CD4-positive, alpha-beta T cell treated with Interleukin-6 at 100 ng/mL for 8 hours (primary cell): ENCODE data around the gene ERFE.

Experiments
- DNase-seq: peaks from one replicate; pipeline ENCODE4 v3.0.0-alpha.2; 2020; ENCODE audit warnings: mixed read lengths, low spot score

The ERFE gene

DNA sequence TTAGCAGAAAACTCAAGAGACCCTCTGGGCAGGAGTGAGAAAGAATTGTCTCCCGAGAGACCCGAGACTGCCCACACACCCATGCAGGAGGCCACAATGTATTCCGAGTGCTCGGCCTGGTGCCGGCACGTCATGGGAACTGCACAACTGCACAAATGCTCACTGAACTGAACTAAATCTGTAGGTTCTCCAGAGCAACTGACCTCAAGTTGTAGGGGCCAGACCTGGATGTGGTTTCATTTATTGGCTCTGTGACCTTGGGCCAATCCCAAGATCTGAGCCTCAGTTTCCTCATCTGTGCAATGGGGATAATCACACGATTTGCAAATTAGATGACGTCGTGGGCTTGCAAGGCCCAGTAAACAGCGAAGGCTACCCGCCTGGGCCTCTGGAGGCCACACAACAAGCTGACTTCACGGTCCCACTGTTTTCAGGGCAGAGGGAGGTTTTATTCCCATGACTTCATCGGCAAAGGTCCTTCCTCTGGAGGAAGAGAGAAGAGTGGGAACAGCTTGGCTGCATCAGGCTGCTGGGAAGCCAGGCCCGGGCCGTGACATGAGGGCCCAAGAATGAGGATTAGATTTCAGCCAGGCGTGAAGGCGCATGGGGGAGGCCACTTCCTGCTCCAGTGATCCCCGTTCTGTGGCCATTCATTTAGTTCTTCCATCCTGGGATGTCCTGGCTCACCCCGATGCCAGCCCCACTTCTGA lies 3.6 kb upstream of the ERFE start:
- no peak for DNase-seq

DNA sequence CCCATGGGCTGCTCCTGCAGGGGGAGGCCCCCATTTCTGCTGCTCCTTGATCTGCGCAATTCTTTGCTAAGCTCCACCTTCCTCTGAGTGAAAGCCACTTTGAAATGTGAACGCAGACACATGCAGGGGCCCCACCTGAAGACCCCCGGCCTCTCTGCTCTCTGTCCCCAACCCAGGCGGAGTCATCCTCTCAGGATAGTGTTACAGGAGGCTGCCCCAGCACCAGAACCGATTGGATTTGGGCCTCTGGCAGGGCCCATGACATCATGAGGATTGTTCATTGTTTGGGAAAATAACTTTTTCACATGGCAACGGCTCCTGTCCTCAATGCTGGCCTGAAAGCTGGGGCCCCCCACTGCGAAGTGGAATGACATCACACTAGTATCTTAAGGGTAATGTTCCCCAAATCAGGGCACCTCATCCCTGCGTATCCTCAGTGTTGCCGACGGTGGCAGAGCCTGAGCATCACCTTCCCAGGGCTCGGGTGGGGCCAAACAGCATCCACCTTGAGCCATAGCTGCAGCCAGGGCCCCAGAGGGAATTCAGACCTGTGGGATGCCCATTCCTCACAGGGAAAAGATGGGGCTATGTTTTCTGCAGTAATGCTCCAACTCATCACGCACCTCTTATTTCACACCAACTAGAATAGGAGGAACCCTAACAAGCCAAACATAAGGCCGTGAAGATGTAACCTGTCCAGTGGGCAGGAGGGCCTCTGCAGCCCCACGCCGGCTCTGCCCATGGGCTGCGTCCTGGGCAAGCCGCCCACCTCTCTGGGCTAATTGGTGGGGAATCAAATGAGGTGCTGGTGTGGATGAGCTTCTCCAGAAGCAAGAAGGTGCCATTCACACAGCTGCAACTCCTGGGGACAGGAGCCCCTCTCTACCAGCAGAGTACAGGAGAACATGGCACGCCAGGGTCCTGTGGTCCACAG lies 2.7 kb upstream of the ERFE start:
- no peak for DNase-seq

DNA sequence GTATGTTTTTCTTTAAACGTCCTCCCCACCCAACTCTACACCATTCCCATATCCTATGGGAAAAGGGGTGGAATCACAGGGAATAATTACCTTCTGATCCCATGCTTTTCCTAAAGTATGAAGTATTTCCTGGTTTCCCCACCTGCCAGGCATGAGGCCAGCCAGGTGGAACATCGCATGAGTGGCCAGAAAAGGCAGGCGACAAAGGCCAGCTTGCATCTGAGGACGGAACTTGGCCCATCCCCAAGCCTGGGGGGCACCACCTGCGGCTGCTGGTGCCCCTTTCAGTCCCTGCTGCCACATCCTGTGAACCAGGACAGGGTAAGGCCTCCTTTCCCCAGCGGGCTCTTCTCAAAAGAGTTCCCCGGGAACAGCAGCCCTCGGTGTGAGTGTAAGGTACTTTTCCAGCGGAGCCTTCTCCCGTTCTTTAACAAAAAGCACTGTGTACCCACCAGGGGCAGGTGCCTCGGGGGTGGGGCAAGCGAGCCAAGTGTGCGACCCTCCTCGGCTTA lies 1.2 kb upstream of the ERFE start:
- no peak for DNase-seq

DNA sequence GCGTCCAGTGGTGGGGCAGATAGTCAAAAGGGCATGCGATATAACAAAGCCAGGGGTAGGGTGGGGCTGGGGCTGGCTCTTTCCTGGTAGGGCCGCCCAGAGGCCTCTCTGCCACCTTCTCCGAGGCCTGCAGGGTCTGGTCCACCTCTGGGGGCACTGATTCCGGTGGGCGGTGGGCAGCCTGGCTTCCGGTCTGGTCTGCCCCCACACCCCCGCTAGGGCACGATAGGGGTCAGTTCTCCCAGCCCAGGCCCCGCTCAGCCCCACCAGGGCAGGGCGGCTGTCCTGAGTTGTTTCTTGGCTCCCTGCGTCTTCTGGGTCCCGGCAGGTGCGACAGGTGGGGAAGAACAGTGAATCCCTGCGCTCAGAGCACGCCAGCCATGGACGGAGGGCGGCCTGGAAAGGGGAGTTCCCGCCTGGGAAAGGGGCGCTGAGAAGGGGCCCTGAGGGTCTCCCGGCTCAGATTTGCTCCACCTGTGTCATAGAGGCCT lies 707 bp upstream of the ERFE start:
- DNase-seq = no peak

DNA sequence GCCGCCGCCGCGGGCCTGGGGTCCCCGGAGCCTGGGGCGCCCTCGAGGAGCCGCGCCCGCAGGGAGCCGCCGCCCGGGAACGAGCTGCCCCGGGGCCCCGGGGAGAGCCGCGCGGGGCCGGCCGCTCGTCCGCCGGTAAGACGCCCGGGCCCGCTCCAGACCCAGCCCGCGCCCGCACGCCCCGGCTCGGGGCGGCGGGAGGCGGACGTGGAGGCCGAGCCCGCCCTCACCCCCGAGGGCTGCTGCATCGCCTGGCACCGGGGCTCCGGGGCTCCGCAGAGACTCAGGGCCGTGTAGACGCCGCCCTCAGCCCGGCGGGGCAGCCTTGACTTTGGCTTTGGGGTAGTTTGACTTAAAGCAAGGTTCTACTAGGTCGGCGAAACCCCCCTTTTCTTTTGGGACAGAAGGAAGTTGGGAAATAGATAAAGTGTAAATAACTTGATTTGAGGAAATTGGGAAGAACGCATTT lies 335 bp downstream of the ERFE start:
- no peak for DNase-seq

DNA sequence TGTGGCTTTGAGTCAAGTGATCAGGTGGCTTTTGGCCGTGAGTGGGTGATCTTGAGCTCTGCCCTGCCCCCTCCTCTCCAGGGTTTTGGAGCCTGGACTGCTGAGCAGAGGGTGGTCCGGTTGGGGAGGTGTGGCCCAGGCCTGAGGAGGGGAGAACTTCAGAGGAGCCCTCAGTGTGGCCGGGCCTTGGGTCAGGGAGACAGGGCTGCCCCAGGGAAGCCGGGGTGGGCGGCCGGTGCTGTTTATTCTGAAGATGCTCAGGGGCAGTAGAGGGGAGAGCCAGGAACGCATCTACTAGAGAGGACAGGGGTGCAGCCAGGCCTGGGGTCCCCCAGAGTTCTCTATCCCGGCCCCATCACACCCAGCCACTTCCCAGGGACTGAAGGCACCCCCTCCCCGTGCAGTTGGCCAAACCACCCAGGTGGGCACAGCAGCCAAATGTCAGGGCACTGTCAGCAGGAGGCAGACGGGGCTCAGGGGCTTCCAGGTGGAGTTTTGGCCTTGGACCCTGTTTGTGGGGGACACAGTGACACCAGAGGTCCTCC lies 963 bp downstream of the ERFE start:
- DNase-seq = no peak

DNA sequence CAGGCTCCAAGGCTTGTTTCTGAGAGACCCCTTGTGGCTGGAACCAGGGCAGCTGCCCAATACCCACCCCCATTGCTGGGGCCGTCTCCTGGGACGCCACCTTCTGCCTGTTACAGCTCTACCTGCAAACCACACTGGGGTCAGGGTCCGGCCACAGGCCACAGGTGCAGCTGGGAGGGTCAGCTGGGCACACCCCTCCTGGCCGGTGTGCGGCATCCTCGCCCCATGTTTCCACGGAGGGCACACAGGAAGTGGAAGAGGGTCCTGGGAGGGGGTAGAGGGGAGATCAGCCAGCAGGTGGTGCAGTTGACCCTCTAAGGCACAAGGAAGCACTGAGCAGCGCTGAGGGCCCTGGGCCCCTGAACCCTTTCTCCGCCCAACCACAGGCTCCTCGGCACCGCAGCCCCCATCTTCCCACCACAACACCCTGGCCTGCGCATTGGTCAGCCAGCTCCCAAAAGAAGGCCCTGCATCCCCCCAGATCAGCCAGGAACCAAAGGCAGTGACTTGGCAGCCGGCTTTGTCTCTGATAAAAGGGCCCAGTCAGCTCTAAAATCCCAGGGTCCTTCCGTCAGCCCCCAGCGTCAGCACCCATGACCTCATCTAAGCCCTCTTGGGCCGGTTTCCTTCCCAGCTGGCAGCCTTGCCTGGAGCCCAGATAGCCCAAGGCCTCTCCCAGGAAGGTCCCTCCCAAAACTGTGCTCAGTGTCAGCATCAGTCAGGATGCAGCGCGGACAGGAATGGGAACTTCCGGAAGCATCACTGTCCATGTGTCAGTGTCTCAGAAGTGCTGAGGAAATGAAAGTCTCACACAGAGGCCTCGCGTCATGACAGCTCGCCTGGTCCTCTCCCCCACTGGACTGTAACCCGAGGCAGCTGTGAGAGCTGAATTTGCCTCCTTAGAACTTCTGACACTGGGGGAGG lies 1.7 kb downstream of the ERFE start:
- DNase-seq = no peak

DNA sequence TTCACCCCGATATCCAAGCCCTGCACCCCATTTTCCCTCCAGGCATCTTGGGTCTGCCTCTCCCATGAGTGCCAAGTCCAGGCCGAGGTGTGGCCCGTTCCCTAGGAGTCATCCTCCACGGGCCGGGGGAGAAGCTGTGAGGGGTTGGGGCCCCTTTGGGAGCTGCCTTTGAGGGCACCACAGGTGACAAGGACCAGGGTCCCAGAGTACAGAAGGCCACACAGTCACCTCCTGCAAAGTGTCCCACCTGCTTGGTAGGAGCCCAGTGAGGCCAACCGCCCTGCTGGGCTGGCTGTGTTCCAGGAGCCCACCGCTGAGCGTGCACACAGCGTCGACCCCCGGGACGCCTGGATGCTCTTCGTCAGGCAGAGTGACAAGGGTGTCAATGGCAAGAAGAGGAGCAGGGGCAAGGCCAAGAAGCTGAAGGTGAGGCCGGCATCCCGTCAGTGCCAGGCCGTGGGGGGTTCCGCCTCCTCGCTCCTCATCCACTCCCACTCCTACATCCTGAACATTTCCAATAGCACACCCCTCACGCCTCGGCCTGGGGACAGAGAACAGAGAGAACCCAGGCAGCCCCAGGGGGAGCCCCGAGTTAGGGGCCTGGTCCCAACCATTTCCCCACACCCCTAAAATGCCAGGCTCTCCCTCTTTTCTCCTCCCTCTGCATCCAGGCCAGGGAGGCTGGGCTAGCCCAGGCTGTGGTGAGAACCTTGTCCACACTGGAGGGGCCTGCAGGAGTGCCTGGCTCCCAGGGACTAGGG lies 2.7 kb downstream of the ERFE start:
- DNase-seq = no peak

DNA sequence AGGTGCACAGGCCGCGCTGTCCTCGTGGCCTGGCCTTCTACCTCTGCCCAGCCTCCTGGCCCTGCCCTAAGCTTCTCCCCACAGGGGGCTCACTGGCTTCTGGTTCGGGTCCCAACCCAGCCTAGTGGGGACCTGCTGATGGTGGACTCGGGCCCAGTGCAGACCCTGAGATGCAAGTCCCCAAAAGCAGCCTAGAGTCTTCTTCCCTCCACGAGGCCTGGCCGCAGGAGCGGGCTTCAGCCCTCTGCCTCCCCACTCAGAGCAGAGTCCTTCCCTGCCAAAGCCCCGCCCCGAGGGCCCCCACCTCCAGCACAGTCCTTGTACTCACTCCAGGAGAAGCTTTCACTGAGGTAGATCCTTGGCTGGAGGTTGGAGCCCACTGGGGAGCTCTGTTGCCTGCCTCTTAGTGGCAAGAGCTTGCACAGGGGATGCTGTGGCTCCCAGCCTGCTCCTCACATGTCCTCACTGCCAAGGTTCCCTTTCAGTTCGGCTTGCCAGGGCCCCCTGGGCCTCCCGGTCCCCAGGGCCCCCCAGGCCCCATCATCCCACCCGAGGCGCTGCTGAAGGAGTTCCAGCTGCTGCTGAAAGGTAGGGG lies 3.6 kb downstream of the ERFE start:
- DNase-seq = no peak

DNA sequence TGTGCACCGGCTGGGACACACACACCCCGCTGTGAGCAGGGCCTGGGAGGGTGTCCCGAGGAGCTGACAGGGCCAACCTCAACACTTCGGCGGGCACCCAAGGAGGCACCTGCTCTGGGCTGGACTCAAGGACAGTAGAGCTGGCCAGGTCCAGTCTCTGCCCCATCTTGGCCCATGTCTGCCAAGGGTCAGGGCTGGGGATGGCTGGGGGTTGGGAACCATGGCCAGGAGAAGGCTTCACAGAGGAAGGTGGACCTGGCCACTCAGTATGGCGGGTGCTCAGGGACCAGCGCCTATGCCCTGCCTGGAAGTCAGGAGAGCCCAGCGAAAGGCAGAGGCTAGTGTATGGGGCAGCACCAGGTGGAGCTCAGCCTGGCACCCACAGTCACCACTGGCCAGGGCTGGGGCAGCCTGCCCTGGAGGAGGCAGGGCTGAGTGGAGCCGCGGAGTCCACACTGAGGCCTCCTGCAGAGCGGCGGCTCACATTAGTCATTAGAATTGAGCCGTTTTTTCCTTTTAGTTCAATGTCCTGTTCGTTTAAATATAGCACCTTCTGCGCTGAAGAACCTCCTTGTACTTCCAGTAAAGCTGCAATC lies 4.2 kb downstream of the ERFE start:
- no peak for DNase-seq

DNA sequence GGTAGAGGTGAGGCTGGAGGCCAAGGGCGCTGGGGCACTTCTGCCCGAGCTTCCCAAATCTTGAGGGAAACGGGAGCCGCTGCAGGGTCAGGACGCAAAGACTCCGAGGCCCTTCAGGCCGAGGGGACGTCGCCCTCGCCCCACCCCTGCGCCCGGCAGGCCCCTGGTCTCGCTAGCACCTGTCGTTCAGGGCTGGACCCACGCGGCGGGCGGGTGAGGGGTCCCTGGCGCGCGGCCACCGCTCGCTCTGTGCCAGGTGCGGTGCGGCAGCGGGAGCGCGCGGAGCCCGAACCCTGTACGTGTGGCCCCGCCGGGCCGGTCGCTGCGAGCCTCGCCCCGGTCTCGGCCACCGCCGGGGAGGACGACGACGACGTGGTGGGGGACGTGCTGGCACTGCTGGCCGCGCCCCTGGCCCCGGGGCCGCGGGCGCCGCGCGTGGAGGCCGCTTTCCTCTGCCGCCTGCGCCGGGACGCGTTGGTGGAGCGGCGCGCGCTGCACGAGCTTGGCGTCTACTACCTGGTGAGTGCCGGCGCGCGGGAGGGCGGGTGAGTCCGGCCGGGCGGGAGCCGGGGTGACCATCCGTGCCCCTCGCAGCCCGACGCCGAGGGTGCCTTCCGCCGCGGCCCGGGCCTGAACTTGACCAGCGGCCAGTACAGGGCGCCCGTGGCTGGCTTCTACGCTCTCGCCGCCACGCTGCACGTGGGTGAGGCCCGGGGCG lies 4.9 kb downstream of the ERFE start:
- no peak for DNase-seq

DNA sequence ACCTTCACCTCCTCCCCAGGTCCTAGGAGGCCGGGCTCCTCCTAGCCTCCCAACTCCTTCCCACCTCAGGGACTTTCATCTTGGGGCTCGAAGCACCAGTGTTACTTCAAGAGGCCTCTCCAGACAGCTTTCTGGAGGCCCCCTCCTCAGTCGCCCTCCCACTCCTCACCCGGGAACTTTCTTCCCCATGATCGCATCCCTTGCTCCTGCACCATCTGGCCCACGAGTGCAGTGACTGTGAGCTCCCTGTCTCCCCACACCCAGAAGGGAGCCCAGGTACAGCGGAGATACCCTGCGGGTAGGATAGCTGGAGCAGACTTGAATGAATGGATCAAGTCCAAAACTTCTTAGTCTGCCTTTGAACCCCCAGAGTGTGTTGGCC lies 6.1 kb downstream of the ERFE start:
- no peak for DNase-seq

DNA sequence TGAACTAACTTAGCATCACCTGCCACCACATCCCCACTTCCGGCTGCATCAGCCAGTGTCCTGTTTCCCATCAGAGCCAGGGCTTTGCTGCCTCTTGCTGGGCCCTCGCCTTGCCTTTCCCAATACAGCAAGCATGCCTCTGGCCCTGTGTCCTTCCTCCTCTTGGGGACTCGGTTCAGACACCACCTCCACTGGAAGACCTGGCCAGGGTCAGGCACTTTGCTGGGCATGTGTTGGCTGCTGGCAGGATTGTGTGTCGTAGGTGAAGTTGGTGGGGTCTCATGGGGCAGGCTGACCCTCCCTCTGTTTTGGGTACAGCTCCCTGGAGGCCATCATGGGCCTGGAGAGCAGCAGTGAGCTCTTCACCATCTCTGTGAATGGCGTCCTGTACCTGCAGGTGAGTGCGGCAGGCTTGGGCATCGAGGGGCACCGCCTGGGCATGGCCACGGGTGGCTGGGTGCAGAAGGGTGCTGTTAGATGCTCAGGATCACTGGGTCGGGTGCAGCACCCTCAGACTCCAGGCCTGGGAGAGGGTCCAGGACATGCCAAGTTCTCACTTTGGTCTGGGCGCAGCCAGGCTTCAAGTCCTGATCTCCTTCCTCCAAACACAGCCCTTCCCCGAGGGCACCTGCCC lies 6.6 kb downstream of the ERFE start:
- no peak for DNase-seq

DNA sequence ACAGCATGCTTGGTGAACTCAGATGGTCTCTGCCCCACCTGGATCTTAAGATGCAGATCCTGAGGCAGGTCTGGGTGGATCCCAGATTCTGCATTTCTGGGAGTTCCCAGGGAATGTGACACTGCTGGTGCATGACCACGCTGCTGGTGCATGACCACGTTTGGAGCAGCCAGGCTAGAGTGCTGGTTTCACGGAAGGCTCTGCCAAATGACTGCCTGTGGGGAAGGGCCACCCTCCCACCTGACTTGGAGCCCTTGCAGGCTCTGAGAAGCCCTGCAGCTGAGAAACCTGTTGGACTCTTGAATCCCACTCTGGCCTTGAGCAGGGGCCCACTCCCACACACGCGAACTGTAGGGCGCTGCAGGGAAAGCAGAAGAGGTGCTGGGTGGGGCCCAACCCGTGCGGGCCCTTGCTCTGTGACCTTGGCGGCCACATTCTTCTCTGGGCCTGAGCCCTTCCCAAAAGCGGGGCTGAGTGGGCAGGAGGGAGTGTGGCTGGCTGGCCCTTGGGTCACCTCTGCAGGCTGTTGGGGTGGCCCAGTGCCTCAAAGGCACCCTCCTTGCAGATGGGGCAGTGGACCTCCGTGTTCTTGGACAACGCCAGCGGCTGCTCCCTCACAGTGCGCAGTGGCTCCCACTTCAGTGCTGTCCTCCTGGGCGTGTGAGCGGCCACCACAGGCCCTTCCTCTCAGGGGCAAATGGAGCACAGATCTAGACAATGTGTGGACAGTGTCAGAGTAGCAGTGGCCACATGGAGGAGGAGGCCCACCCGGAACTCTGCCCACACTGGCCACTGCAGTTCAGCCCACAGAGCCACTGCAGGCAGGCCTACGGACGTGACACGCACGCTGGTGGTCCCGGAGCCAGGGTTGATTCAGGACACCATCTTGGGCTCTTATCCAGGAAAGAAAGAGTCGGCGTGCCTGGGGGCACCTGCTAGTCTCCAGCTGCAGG lies 7.9 kb downstream of the ERFE start:
- DNase-seq = no peak

DNA sequence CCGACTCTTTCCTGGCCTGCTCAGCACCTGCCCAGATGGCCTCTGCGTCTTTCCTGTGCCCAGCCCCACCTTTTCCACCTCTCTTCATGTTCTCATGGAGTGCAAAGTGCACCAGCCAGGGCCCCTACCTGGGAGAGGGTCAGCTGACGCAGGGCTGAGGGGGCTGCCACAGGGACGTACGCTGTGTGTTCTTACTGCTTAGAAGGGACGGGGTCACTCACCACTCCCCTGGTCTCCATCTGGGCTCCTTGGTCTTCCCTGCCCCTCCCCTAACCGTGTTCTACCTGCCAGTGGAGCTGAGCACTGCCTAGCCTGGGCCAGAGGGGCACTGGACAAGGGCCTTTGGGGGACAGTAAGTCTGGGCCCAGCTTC lies 8.6 kb downstream of the ERFE start:
- no peak for DNase-seq

DNA sequence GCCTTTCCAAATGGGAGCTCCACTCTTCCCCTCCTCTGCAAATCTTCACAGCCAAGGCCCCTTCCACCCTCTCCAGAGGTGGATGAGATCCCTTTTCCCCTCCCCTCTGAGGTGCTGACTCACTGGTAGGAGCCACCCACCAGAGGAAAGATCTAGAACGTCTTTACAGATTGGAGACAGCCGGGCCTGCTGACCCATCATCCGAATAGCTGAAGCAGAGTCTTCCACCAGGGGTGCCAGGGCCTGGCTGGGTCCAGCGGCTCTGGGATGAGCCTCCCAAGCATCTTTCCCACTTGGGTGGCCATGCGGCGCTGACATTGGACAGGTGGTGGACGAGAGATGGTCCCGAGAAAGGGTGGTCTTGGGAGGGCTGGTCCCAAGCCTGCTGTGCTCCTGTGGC lies 9.0 kb downstream of the ERFE start:
- DNase-seq = no peak

DNA sequence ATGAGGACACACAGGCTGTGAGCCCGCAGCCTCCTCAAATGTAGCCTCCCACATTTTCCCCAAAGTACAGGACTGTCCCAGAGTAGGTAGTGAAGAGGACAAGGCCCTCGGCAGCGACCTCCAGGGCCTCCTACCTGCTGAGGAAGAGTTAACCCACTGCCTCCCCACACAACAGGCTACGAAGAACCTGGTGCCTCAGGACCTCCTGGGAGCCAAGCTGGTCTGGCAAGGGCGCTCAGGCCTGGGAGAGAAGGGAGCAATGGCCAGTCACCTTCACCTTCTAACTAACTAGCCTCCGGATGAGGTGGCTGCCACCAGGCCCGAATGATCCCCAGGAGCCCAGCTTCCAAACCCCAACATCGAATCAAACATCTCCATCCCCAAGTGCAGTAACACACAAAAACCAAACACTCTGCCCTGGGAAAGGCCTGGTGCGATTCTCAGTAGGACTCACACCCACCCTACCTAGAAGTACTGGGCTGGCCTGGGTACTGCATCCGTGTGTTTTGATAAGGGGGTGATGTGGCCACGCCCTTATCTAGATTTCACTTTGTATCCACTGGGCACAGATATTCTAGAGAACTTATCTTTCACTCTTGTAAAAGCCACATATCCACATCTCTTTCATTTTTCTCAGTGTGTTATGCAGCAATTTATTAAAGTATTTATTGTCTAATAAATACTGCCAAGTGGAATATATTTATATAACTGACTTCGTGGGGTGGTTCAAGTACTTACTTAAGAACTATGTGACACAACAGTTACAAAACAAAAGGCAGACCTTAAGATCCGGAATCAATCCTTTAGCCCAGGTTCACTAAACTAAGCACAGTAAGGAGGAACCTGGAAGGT lies 9.7 kb downstream of the ERFE start:
- DNase-seq = no peak
